ENCODE data around the gene UGP2.
"Not testable (repeated sequence)": the region's sequence is repeated elsewhere in the genome, so short reads cannot be mapped to it uniquely, and the experiment has no call there.

UGP2 gene

DNA sequence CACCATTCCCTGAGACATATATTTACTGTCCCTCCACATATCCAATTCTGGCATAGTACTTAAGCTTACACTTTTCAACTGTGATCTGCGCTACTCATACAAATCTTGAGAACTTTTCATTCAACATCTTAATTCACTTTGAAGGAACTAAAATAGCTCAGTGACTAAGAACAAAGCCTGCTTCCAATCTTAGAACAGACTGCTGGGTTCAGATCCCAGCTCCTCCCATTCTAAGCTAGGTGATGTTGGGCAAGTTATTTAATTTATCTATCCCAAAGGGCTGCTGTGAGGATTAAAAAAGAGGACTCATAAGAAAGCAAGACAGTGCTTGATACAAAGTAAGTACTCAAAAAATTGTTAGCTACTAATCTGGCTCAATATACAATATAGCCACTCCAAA lies 57.9 kb downstream of the UGP2 start:
- DNase-seq: no peak

GRCh38 chr2:63902149-63902548 lies 60.5 kb downstream of the UGP2 start:
- DNase-seq: no peak

- DNase-seq: no peak
Observed at GRCh38 chr2:63903003-63903402, 61.3 kb downstream of the UGP2 start.

GRCh38 chr2:63914311-63914710 lies 72.6 kb downstream of the UGP2 start:
- no peak for DNase-seq

DNA sequence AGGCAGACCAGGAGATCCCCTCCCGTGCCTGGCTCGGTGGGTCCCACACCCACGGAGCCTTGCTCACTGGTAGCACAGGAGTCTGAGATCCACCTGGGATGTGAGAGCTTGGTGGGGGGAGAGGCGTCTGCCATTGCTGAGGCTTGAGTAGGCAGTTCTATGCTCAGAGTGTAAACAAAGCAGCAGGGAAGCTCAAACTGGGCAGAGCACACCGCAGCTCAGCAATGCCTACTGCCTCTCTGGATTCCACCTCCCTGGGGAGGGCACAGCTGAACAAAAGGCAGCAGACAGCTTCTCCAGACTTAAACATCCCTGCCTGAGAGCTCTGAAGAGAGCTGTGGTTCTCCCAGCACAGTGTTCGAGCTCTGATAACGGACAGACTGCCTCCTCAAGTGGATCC lies 85.1 kb downstream of the UGP2 start:
- DNase-seq: no peak

DNA sequence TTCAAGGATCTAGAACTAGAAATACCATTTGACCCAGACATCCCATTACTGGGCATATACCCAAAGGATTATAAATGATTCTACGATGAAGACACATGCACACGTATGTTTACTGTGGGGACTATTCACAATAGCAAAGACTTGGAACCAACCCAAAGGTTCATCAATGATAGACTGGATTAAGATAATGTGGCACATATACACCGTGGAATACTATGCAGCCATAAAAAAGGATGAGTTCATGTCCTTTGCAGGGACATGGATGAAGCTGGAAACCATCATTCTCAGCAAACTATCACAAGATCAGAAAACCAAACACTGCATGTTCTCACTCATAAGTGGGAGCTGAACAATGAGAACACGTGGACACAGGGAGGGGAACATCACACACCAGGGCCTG lies 90.4 kb downstream of the UGP2 start:
- not testable (repeated sequence) for DNase-seq
